ENCODE data around the gene DYRK4. TPM values are rescaled to one million over a fixed set of nuclear protein-coding genes. Genes with fewer than 3 reads are reported as not detected.

Gene DYRK4
- total and polyA plus RNA-seq, 2 of the 8 experiments (the other 6 are each of a cell fraction or from before 2014, with no cell fraction given), result 10.5 to 11.4 TPM

DNA sequence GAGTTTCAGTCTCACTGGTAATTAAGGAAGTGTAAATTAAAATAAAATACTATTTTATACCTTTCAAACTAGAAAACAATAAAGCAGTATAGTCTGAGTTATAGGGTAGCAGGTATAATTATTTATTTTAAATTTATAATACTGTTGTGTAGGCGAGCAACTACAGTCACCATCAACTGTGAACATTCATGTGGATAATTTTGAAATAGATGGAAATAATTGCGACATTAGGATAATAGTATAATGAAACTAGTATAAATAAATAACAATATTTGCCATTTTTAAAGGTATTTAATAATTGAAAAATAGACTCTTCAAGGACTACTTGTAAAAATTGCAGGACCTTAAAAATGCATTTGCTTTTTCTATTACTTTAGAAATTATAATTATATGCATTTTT, 3.8 kb upstream of the DYRK4 start:
- no peaks in the 10 kb centered on the region for H3K9me3 ChIP-seq (ENCODE audit: insufficient read depth in 2 of 2, low read depth in 1 of 2, low read length in 1 of 2)
- no peak overlapping the region for H4K5ac ChIP-seq (ENCODE audit: insufficient read length, low read depth, low read length)
- H4K8ac ChIP-seq (ENCODE audit: extremely low read depth, insufficient read depth, low read length), result no peak overlapping the region
- no peak overlapping the region for H3K23ac ChIP-seq (ENCODE audit: insufficient read length)
- no peak overlapping the region for H2AK5ac ChIP-seq (ENCODE audit: low read depth, low read length)
- H2AFZ ChIP-seq (ENCODE audit: low read length), result no peak overlapping the region
- no peak overlapping the region for H2BK15ac ChIP-seq (ENCODE audit: low read length)
- H2BK5ac ChIP-seq (ENCODE audit: low read depth, low read length), result no peak overlapping the region
- no peak overlapping the region for H3K4ac ChIP-seq (replicated peaks; ENCODE audit: insufficient read length, low read depth, low read length)
- no peak overlapping the region for H3K14ac ChIP-seq (ENCODE audit: insufficient read length)
- H3K56ac ChIP-seq (replicated peaks; ENCODE audit: insufficient read length, low read depth, low read length), result no peak overlapping the region
- no peaks in the 10 kb centered on the region for H4K20me1 ChIP-seq (replicated peaks in 1 of 2; ENCODE audit: control insufficient read depth in 1 of 2, insufficient read depth in 2 of 2, low read length in 2 of 2)
- peaks cover 4% of the 10 kb centered on the region; the same call in 1 of the 2 replicates for H3K23me2 ChIP-seq (ENCODE audit: low read depth, low read length)
- POLR2A ChIA-PET (ENCODE audit: partially characterized antibody), result interaction anchor here (1.2 kb wide), 1 partner anchor 13 kb away, joined by 3 read pairs; no protein-coding TSS in a partner anchor
- 95% methylated on average over 2 of the region's 2 CpGs; no CpG with 5 or more reads in 1 of the 2 experiments for WGBS, 2 experiments (ENCODE audit: extremely low coverage in 1 of 2, insufficient coverage in 1 of 2, insufficient read length in 1 of 2, insufficient replicate concordance in 2 of 2, low coverage in 1 of 2, low lambda C conversion rate in 2 of 2, missing lambda C conversion rate in 1 of 2)
- FAIRE-seq (no peak), DNase-seq (ENCODE audit: low read depth in 1 of 2, low spot score in 2 of 2) (no peak)
- no peak overlapping the region for H2BK120ac ChIP-seq (replicated peaks; ENCODE audit: low read depth, low read length)
- no peak overlapping the region for H2BK20ac ChIP-seq (ENCODE audit: low read length)
- no peak overlapping the region for H3K27ac ChIP-seq (ENCODE audit: low read depth, low read length)
- no peaks in the 10 kb centered on the region for H3K79me1 ChIP-seq (ENCODE audit: low read depth, low read length)
- no peak overlapping the region for H2BK12ac ChIP-seq (ENCODE audit: low read depth, low read length)
- H3K9ac ChIP-seq (replicated peaks in 1 of 4; ENCODE audit: extremely low read depth in 1 of 4, low read depth in 3 of 4, low read length in 3 of 4), result no peak overlapping the region
- H3K4me1 ChIP-seq (replicated peaks in 1 of 4; ENCODE audit: control insufficient read depth in 3 of 4, insufficient read depth in 4 of 4, low read length in 3 of 4), result peaks cover 2 to 6% (median 4%) of the 10 kb centered on the region in 4 experiments
- H3K36me3 ChIP-seq (ENCODE audit: control insufficient read depth in 2 of 4, insufficient read depth in 4 of 4, low read length in 3 of 4), result peaks cover 10 to 38% (median 23%) of the 10 kb centered on the region in 4 experiments; a peak in 7 of 8 replicates
- no peak overlapping the region for H3K4me2 ChIP-seq (ENCODE audit: insufficient read depth in 1 of 2, low read depth in 2 of 2, low read length in 2 of 2)
- no peaks in the 10 kb centered on the region for H3K79me2 ChIP-seq (ENCODE audit: control insufficient read depth in 1 of 2, insufficient read depth in 2 of 2, low read length in 2 of 2)
- no peak overlapping the region for H3K18ac ChIP-seq (ENCODE audit: extremely low read depth, low read length)
- CTCF ChIA-PET (ENCODE audit: partially characterized antibody), result no interaction called here
- H3K27me3 ChIP-seq (replicated peaks in 1 of 4; ENCODE audit: control insufficient read depth in 3 of 4, extremely low read depth in 1 of 4, insufficient read depth in 3 of 4, low read length in 3 of 4), result peaks cover 1 to 10% (median 10%) of the 10 kb centered on the region in 4 experiments
- H4K91ac ChIP-seq (replicated peaks; ENCODE audit: insufficient read length, low read length), result no peak overlapping the region
- H3K4me3 ChIP-seq (ENCODE audit: extremely low read depth in 1 of 4, insufficient read depth in 2 of 4, low read depth in 3 of 4, low read length in 4 of 4), result no peak overlapping the region
- TF ChIP-seq JUND (IDR thresholded peaks at IDR 0.05; ENCODE audit: low read length) (no peak), RBBP5 (IDR thresholded peaks at IDR 0.05; ENCODE audit: borderline replicate concordance, low read depth, low read length) (no peak), ZNF274 (IDR thresholded peaks at IDR 0.05; ENCODE audit: borderline replicate concordance, extremely low read depth, low read length) (no peak), BRCA1 (IDR thresholded peaks at IDR 0.05; ENCODE audit: low read depth, low read length) (no peak), POLR2AphosphoS5 (IDR thresholded peaks at IDR 0.05; ENCODE audit: low read depth, low read length) (no peak), KDM5A (IDR thresholded peaks at IDR 0.05; ENCODE audit: low read length) (no peak), GABPA (IDR thresholded peaks at IDR 0.05; ENCODE audit: borderline replicate concordance, insufficient read depth, low read length) (no peak), EP300 (IDR thresholded peaks at IDR 0.05; ENCODE audit: borderline replicate concordance in 1 of 2, low read depth in 2 of 2, low read length in 2 of 2) (no peak), HDAC2 (IDR thresholded peaks at IDR 0.05; ENCODE audit: borderline replicate concordance in 1 of 2, low read depth in 2 of 2, low read length in 2 of 2) (no peak), TBP (IDR thresholded peaks at IDR 0.05; ENCODE audit: low read depth, low read length) (no peak), RAD21 (IDR thresholded peaks at IDR 0.05 in 1 of 2, conservative IDR thresholded peaks at IDR 0.05 in 1 of 2; ENCODE audit: low read depth in 2 of 2, low read length in 2 of 2) (no peak), TEAD4 (IDR thresholded peaks at IDR 0.05; ENCODE audit: low read depth, low read length) (no peak), SIRT6 (IDR thresholded peaks at IDR 0.05; ENCODE audit: low read length) (no peak)
- TF ChIP-seq, protein P1, sequence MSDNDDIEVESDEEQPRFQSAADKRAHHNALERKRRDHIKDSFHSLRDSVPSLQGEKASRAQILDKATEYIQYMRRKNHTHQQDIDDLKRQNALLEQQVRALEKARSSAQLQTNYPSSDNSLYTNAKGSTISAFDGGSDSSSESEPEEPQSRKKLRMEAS (IDR thresholded peaks at IDR 0.05), result no peak

All from H1 (cell line).